Activated naive CD8-positive, alpha-beta T cell (primary cell): Measurements from ENCODE around the gene PAM.
"Not testable (repeated sequence)": the region's sequence is repeated elsewhere in the genome, so short reads cannot be mapped to it uniquely, and the experiment has no call there.

Experiments used
- H3K27ac Mint-ChIP-seq: one replicate; pipeline ENCODE4 v1.8.0; 2021; ENCODE audit warnings: mixed read lengths
- H3K27me3 Mint-ChIP-seq: one replicate; pipeline ENCODE4 v1.8.0; 2021; ENCODE audit warnings: mixed read lengths
- H3K36me3 Mint-ChIP-seq: one replicate; pipeline ENCODE4 v1.8.0; 2021; ENCODE audit warnings: mixed read lengths
- H3K4me1 Mint-ChIP-seq: one replicate; pipeline ENCODE4 v1.8.0; 2021; ENCODE audit warnings: low read depth, mixed read lengths
- H3K4me3 Mint-ChIP-seq: one replicate; pipeline ENCODE4 v1.8.0; 2021; ENCODE audit warnings: mild to moderate bottlenecking, mixed read lengths
- H3K9me3 Mint-ChIP-seq: one replicate; pipeline ENCODE4 v1.8.0; 2021; ENCODE audit warnings: low read depth, mixed read lengths

PAM gene

GRCh38 chr5:102996011-102996575 is 241.0 kb downstream of the PAM start:
- Mint-ChIP-seq H3K4me3 (no peak overlapping the region), H3K4me1 (peaks cover 10% of the 10 kb centered on the region), H3K27me3 (no peaks in the 10 kb centered on the region), H3K9me3 (peaks cover 4% of the 10 kb centered on the region), H3K36me3 (peaks cover 11% of the 10 kb centered on the region), H3K27ac (no peak overlapping the region)

- Mint-ChIP-seq H3K9me3 (peaks cover 4% of the 10 kb centered on the region), H3K27me3 (no peaks in the 10 kb centered on the region), H3K27ac (no peak overlapping the region), H3K4me1 (peaks cover 10% of the 10 kb centered on the region), H3K4me3 (no peak overlapping the region), H3K36me3 (peaks cover 11% of the 10 kb centered on the region)
Observed at GRCh38 chr5:102998224-102998623, 243.1 kb downstream of the PAM start.

- Mint-ChIP-seq H3K27ac (no peak overlapping the region), H3K9me3 (peaks cover 4% of the 10 kb centered on the region), H3K36me3 (peaks cover 8% of the 10 kb centered on the region), H3K27me3 (no peaks in the 10 kb centered on the region), H3K4me3 (no peak overlapping the region), H3K4me1 (peaks cover 10% of the 10 kb centered on the region)
Observed at GRCh38 chr5:102999191-102999590, 244.1 kb downstream of the PAM start.

GRCh38 chr5:102999621-103000020 is 244.5 kb downstream of the PAM start:
- not testable (repeated sequence) for H3K9me3 Mint-ChIP-seq, H3K36me3 Mint-ChIP-seq, H3K27me3 Mint-ChIP-seq, H3K4me1 Mint-ChIP-seq, H3K4me3 Mint-ChIP-seq, H3K27ac Mint-ChIP-seq

GRCh38 chr5:103000089-103000488 is 245.0 kb downstream of the PAM start:
- Mint-ChIP-seq H3K27ac (no peak overlapping the region), H3K27me3 (no peaks in the 10 kb centered on the region), H3K4me1 (peaks cover 6% of the 10 kb centered on the region), H3K4me3 (no peak overlapping the region), H3K36me3 (peaks cover 3% of the 10 kb centered on the region), H3K9me3 (peaks cover 4% of the 10 kb centered on the region)

GRCh38 chr5:103003872-103004271 is 248.8 kb downstream of the PAM start:
- H3K36me3 Mint-ChIP-seq, result peaks cover 5% of the 10 kb centered on the region
- no peaks in the 10 kb centered on the region for H3K4me1 Mint-ChIP-seq
- H3K4me3 Mint-ChIP-seq, result no peak overlapping the region
- H3K27ac Mint-ChIP-seq, result no peak overlapping the region
- H3K9me3 Mint-ChIP-seq, result peaks cover 4% of the 10 kb centered on the region
- H3K27me3 Mint-ChIP-seq, result no peaks in the 10 kb centered on the region

GRCh38 chr5:103005276-103005675 is 250.2 kb downstream of the PAM start:
- H3K4me1 Mint-ChIP-seq, result no peaks in the 10 kb centered on the region
- no peak overlapping the region for H3K27ac Mint-ChIP-seq
- no peak overlapping the region for H3K4me3 Mint-ChIP-seq
- H3K36me3 Mint-ChIP-seq, result peaks cover 7% of the 10 kb centered on the region
- no peaks in the 10 kb centered on the region for H3K27me3 Mint-ChIP-seq
- H3K9me3 Mint-ChIP-seq, result no peaks in the 10 kb centered on the region

- Mint-ChIP-seq H3K9me3 (no peaks in the 10 kb centered on the region), H3K27me3 (no peaks in the 10 kb centered on the region), H3K4me3 (no peak overlapping the region), H3K4me1 (no peaks in the 10 kb centered on the region), H3K27ac (no peak overlapping the region), H3K36me3 (peaks cover 14% of the 10 kb centered on the region)
Observed at GRCh38 chr5:103006921-103007320, 251.8 kb downstream of the PAM start.

- Mint-ChIP-seq H3K4me3 (no peak overlapping the region), H3K4me1 (no peaks in the 10 kb centered on the region), H3K36me3 (peaks cover 22% of the 10 kb centered on the region), H3K27ac (no peak overlapping the region), H3K9me3 (no peaks in the 10 kb centered on the region), H3K27me3 (no peaks in the 10 kb centered on the region)
Observed at GRCh38 chr5:103010168-103010567, 255.1 kb downstream of the PAM start.

GRCh38 chr5:103013933-103014552 is 258.9 kb downstream of the PAM start:
- H3K36me3 Mint-ChIP-seq, result peaks cover 26% of the 10 kb centered on the region

GRCh38 chr5:103014983-103015382 is 259.9 kb downstream of the PAM start:
- Mint-ChIP-seq H3K27ac (no peak overlapping the region), H3K9me3 (no peaks in the 10 kb centered on the region), H3K4me1 (no peaks in the 10 kb centered on the region), H3K4me3 (no peak overlapping the region), H3K27me3 (no peaks in the 10 kb centered on the region), H3K36me3 (peaks cover 23% of the 10 kb centered on the region)

More at GRCh38 chr5:103013933-103014552, 258.9 kb downstream of the PAM start:
- no peak overlapping the region for H3K4me3 Mint-ChIP-seq
- no peaks in the 10 kb centered on the region for H3K9me3 Mint-ChIP-seq
- H3K27ac Mint-ChIP-seq, result no peak overlapping the region
- H3K4me1 Mint-ChIP-seq, result no peaks in the 10 kb centered on the region
- no peaks in the 10 kb centered on the region for H3K27me3 Mint-ChIP-seq

GRCh38 chr5:103016167-103016566 is 261.1 kb downstream of the PAM start:
- Mint-ChIP-seq H3K27ac (no peak overlapping the region), H3K36me3 (peaks cover 23% of the 10 kb centered on the region)

GRCh38 chr5:103019804-103020203 is 264.7 kb downstream of the PAM start:
- no peaks in the 10 kb centered on the region for H3K4me1 Mint-ChIP-seq
- no peak overlapping the region for H3K27ac Mint-ChIP-seq
- H3K9me3 Mint-ChIP-seq, result no peaks in the 10 kb centered on the region
- H3K4me3 Mint-ChIP-seq, result no peak overlapping the region
- H3K27me3 Mint-ChIP-seq, result no peaks in the 10 kb centered on the region
- H3K36me3 Mint-ChIP-seq, result peaks cover 15% of the 10 kb centered on the region

More at GRCh38 chr5:103016167-103016566, 261.1 kb downstream of the PAM start:
- Mint-ChIP-seq H3K27me3 (no peaks in the 10 kb centered on the region), H3K4me1 (no peaks in the 10 kb centered on the region), H3K9me3 (no peaks in the 10 kb centered on the region), H3K4me3 (no peak overlapping the region)

- H3K36me3 Mint-ChIP-seq, result peaks cover 15% of the 10 kb centered on the region
- no peaks in the 10 kb centered on the region for H3K4me1 Mint-ChIP-seq
- H3K9me3 Mint-ChIP-seq, result no peaks in the 10 kb centered on the region
- no peaks in the 10 kb centered on the region for H3K27me3 Mint-ChIP-seq
- no peak overlapping the region for H3K4me3 Mint-ChIP-seq
- no peak overlapping the region for H3K27ac Mint-ChIP-seq
Observed at GRCh38 chr5:103021314-103021713, 266.2 kb downstream of the PAM start.

- Mint-ChIP-seq H3K9me3 (no peaks in the 10 kb centered on the region), H3K27me3 (no peaks in the 10 kb centered on the region), H3K36me3 (peaks cover 15% of the 10 kb centered on the region), H3K4me3 (no peak overlapping the region), H3K27ac (no peak overlapping the region), H3K4me1 (no peaks in the 10 kb centered on the region)
Observed at GRCh38 chr5:103027267-103027666, 272.2 kb downstream of the PAM start.

- Mint-ChIP-seq H3K27ac (no peak overlapping the region), H3K36me3 (peaks cover 15% of the 10 kb centered on the region), H3K4me3 (no peak overlapping the region), H3K9me3 (no peaks in the 10 kb centered on the region), H3K4me1 (no peaks in the 10 kb centered on the region), H3K27me3 (peaks cover 1% of the 10 kb centered on the region)
Observed at GRCh38 chr5:103031607-103032006, 276.5 kb downstream of the PAM start.
